ENCODE results near the gene CLMN. TPM values are rescaled to one million over a fixed set of nuclear protein-coding genes. Genes with fewer than 3 reads are reported as not detected.

CLMN gene
- total and polyA plus RNA-seq, 2 experiments from 2014 or later, result 3.2 to 5.7 TPM

DNA sequence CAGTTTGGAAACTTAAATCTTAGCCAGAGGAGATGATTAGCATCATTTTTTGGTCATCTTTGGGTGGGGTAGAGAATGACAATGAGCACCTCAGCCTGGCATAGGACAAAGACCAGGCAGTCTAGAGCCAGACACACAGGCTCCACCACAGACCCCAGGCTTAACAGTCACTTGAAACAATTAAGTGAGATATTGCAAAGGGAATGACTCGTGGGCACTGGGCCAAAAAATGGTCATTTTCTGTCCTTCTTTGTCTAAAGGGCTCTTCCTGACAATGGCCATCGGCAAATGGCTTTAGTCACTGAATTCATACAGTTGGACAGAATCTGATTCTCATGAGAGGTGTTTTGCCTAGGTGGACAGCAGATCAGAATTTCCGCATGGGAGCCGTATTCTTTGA, 84.4 kb downstream of the CLMN start (continued):
- TF ChIP-seq, protein P1, sequence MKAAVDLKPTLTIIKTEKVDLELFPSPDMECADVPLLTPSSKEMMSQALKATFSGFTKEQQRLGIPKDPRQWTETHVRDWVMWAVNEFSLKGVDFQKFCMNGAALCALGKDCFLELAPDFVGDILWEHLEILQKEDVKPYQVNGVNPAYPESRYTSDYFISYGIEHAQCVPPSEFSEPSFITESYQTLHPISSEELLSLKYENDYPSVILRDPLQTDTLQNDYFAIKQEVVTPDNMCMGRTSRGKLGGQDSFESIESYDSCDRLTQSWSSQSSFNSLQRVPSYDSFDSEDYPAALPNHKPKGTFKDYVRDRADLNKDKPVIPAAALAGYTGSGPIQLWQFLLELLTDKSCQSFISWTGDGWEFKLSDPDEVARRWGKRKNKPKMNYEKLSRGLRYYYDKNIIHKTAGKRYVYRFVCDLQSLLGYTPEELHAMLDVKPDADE (IDR thresholded peaks at IDR 0.05), result no peak
- no peak for TF ChIP-seq NANOG (IDR thresholded peaks at IDR 0.05; ENCODE audit: borderline replicate concordance)
- TF ChIP-seq ZNF114 (CRISPR knock-in tag; IDR thresholded peaks at IDR 0.05), result no peak
- no peak for TF ChIP-seq EZH2 (IDR thresholded peaks at IDR 0.05; ENCODE audit: low read depth, unreplicated experiment)
- TF ChIP-seq ZNF331 (CRISPR knock-in tag; IDR thresholded peaks at IDR 0.05; ENCODE audit: low read depth), result no peak

DNA sequence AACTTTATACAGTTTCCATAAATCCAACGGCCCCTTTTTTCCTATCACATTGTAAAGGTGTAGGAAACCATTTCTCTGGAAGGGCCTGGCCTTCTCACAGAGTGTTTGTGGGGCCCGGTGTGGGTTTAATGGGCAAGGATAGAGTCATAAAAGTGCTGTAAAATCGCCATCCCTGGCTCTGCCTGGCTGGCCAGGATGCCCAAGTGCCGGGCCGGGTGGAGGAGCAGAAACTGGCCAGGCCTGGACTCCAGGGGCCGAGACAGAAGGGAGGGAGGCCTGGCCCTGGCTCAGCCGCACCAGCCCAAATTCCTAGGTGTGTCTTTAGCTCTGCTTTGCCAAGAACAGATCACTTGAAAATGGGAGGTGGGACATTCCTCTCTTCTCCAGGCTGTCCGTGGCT, 85.3 kb downstream of the CLMN start:
- H3K36me3 ChIP-seq (ENCODE audit: insufficient read depth), result no peaks in the 10 kb centered on the region
- no peaks in the 10 kb centered on the region for H3F3A ChIP-seq (replicated peaks; ENCODE audit: low read depth)
- Mint-ChIP-seq H3K4me3 (no peak overlapping the region), H3K27ac (no peak overlapping the region), H3K27me3 (ENCODE audit: insufficient read depth, low read depth, poor library complexity) (peaks cover 3% of the 10 kb centered on the region), H3K9me3 (no peaks in the 10 kb centered on the region), H3K4me1 (peaks cover 12% of the 10 kb centered on the region), H3K36me3 (ENCODE audit: low read depth) (no peaks in the 10 kb centered on the region)
- no peaks in the 10 kb centered on the region for H3K9me2 ChIP-seq (ENCODE audit: insufficient read depth)
- no peak for DNase-seq (ENCODE audit: low spot score)
- no peaks in the 10 kb centered on the region; the same call in 1 of the 2 replicates for H3K4me1 ChIP-seq (ENCODE audit: insufficient read depth)
- H3K79me2 ChIP-seq (replicated peaks; ENCODE audit: insufficient read depth), result no peaks in the 10 kb centered on the region
- no peaks in the 10 kb centered on the region for H4K20me1 ChIP-seq (replicated peaks; ENCODE audit: insufficient read depth)
- no peak overlapping the region for H3K27ac ChIP-seq (ENCODE audit: low read depth)
- TF ChIP-seq EZH2 (IDR thresholded peaks at IDR 0.05; ENCODE audit: low read depth, unreplicated experiment), result no peak
- TF ChIP-seq, protein P2, sequence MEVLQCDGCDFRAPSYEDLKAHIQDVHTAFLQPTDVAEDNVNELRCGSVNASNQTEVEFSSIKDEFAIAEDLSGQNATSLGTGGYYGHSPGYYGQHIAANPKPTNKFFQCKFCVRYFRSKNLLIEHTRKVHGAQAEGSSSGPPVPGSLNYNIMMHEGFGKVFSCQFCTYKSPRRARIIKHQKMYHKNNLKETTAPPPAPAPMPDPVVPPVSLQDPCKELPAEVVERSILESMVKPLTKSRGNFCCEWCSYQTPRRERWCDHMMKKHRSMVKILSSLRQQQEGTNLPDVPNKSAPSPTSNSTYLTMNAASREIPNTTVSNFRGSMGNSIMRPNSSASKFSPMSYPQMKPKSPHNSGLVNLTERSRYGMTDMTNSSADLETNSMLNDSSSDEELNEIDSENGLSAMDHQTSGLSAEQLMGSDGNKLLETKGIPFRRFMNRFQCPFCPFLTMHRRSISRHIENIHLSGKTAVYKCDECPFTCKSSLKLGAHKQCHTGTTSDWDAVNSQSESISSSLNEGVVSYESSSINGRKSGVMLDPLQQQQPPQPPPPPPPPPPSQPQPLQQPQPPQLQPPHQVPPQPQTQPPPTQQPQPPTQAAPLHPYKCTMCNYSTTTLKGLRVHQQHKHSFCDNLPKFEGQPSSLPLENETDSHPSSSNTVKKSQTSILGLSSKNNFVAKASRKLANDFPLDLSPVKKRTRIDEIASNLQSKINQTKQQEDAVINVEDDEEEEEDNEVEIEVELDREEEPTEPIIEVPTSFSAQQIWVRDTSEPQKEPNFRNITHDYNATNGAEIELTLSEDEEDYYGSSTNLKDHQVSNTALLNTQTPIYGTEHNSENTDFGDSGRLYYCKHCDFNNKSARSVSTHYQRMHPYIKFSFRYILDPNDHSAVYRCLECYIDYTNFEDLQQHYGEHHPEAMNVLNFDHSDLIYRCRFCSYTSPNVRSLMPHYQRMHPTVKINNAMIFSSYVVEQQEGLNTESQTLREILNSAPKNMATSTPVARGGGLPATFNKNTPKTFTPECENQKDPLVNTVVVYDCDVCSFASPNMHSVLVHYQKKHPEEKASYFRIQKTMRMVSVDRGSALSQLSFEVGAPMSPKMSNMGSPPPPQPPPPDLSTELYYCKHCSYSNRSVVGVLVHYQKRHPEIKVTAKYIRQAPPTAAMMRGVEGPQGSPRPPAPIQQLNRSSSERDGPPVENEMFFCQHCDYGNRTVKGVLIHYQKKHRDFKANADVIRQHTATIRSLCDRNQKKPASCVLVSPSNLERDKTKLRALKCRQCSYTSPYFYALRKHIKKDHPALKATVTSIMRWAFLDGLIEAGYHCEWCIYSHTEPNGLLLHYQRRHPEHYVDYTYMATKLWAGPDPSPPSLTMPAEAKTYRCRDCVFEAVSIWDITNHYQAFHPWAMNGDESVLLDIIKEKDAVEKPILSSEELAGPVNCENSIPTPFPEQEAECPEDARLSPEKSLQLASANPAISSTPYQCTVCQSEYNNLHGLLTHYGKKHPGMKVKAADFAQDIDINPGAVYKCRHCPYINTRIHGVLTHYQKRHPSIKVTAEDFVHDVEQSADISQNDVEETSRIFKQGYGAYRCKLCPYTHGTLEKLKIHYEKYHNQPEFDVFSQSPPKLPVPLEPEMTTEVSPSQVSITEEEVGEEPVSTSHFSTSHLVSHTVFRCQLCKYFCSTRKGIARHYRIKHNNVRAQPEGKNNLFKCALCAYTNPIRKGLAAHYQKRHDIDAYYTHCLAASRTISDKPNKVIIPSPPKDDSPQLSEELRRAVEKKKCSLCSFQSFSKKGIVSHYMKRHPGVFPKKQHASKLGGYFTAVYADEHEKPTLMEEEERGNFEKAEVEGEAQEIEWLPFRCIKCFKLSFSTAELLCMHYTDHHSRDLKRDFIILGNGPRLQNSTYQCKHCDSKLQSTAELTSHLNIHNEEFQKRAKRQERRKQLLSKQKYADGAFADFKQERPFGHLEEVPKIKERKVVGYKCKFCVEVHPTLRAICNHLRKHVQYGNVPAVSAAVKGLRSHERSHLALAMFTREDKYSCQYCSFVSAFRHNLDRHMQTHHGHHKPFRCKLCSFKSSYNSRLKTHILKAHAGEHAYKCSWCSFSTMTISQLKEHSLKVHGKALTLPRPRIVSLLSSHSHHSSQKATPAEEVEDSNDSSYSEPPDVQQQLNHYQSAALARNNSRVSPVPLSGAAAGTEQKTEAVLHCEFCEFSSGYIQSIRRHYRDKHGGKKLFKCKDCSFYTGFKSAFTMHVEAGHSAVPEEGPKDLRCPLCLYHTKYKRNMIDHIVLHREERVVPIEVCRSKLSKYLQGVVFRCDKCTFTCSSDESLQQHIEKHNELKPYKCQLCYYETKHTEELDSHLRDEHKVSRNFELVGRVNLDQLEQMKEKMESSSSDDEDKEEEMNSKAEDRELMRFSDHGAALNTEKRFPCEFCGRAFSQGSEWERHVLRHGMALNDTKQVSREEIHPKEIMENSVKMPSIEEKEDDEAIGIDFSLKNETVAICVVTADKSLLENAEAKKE (CRISPR knock-in tag; IDR thresholded peaks at IDR 0.05), result no peak
- TF ChIP-seq NANOG (IDR thresholded peaks at IDR 0.05; ENCODE audit: borderline replicate concordance), result no peak
- TF ChIP-seq, protein P1 (IDR thresholded peaks at IDR 0.05), result no peak
- no peak overlapping the region for H3K4me2 ChIP-seq
- ATAC-seq, result no peak
- no peak overlapping the region for H2AFZ ChIP-seq
- H3K4me3 ChIP-seq, result no peak overlapping the region
- no peaks in the 10 kb centered on the region for H3K27me3 ChIP-seq (ENCODE audit: insufficient read depth)
